T1000 (cell line): ENCODE data around the gene PRSS36.
"Not testable (repeated sequence)": the region's sequence is repeated elsewhere in the genome, so short reads cannot be mapped to it uniquely, and the experiment has no call there.

Experiments used
- DNase-seq: peaks from one replicate; lab custom pipeline; 2025; ENCODE audit warnings: mixed read lengths; lab: John Stamatoyannopoulos, UW

PRSS36 gene

GRCh38 chr16:31120129-31120528 is 29.7 kb downstream of the PRSS36 start:
- no peak for DNase-seq

- DNase-seq = no peak
Measured at GRCh38 chr16:31118223-31119155, 31.4 kb downstream of the PRSS36 start.

GRCh38 chr16:31117384-31118222 is 32.3 kb downstream of the PRSS36 start, which contains the start of gene KAT8:
KAT8 (plus strand) TSS chr16:31117664; CDS start chr16:31117682, 18 bp downstream.
- DNase-seq = peak; percentile 97

GRCh38 chr16:31114468-31114867 is 35.4 kb downstream of the PRSS36 start:
- DNase-seq = no peak

- DNase-seq = no peak
Measured at GRCh38 chr16:31113121-31114120, 36.4 kb downstream of the PRSS36 start.

- DNase-seq = no peak
Measured at GRCh38 chr16:31112711-31113110, 37.2 kb downstream of the PRSS36 start.

- no peak for DNase-seq
Measured at GRCh38 chr16:31111881-31112466, 37.9 kb downstream of the PRSS36 start.

GRCh38 chr16:31110106-31111034 is 39.5 kb downstream of the PRSS36 start:
- no peak for DNase-seq

- DNase-seq = no peak
Measured at GRCh38 chr16:31109622-31110021, 40.2 kb downstream of the PRSS36 start.

- DNase-seq = no peak
Measured at GRCh38 chr16:31108794-31109558, 40.9 kb downstream of the PRSS36 start.

GRCh38 chr16:31108035-31108793 is 41.7 kb downstream of the PRSS36 start, which contains the start of gene BCKDK:
BCKDK (plus strand) TSS chr16:31108386; CDS start chr16:31109224, 838 bp downstream.
- DNase-seq = peak; percentile 35

- no peak for DNase-seq
Measured at GRCh38 chr16:31107465-31107867, 42.4 kb downstream of the PRSS36 start.

- no peak for DNase-seq
Measured at GRCh38 chr16:31106509-31107464, 43.1 kb downstream of the PRSS36 start.

GRCh38 chr16:31105677-31106213 is 44.1 kb downstream of the PRSS36 start:
- DNase-seq = no peak

- not testable (repeated sequence) for DNase-seq
Measured at GRCh38 chr16:31100876-31101641, 48.8 kb downstream of the PRSS36 start.
